ENCODE data around the gene TNRC6B. TPM values are rescaled to one million over a fixed set of nuclear protein-coding genes. Genes with fewer than 3 reads are reported as not detected.
A peak's percentile ranks its signal among the peaks of the same experiment; 100 is the strongest.

Gene TNRC6B
- total RNA-seq, 1 donor, result 26.4 TPM

DNA sequence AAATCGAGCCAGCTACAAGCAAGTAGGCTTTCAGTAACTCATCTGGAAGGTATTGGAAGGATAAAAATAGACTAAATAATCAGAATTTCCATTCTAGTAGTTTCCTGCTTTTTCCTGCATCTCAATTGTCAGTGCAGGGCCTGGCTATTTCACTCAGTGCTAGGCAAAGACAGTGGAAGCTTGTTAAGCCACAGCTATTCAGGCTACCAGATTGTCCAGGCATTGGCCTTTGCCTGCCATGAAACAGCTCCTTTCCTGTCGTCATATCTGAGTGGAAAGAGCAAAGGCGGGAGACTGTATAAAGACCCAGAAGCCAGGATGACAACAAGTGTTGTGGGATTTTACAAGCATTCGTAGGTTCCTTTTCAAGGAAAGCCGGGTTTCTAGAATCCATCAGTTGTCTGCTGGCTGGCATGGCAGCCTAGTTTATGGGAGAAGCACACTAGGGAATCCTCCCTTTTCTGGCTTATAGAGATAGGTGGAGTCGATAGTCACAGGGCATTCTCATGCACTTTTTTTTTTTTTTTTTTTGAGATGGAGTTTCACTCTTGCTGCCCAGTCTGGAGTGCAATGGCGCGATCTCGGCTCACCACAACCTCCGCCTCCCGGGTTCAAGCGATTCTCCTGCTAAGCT, 2.0 kb upstream of the TNRC6B start:
- Histone ChIP-seq H3K4me3 (ENCODE audit: insufficient read depth, low read length) (no peak overlapping the region), H3K27ac (ENCODE audit: low read depth, low read length) (no peak overlapping the region)

DNA sequence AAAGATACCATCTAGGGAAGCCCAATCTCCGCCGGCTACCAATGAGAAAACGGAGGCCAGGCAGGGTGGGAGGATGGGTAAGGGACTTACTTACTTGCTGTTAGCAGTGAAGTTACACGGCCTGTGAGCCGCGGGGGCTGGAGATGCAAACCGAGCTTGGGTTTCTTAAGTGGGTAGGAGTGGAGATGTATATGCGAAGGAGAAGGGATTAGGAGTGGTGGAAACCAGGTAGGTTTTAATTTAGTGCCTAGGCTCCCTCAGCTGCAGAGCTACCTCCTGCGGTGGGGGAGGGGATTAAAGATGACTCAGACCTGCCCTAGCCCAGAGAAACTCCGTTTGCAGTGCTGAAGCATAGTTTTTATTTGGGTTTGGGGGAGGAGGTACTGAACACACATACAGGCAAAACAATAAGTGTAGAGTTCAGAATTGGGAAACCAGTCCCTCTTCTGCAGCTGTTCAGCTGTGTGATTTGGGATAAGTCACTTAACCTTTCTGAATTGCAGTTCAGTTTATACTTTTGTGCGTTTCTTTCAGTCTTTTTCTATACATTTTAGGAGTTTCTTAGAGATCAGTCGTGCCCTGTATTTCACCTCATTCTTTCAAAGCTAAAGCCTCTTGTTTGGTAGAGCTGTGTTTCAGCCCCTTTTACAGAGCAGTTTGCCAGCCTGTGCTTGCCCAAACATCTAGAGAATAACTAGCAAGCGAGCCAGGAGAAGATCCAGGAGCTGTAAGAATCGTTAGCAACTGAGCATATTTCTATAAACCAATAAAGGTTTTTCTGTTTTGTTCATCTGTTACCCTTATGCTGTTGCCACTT, 596 bp upstream of the TNRC6B start:
- peaks cover 14% of the 10 kb centered on the region for H4K20me1 ChIP-seq (ENCODE audit: insufficient read depth, low read length)
- peak overlapping the region; percentile 91 for H3K27ac ChIP-seq (ENCODE audit: low read depth, low read length)
- H3K4me1 ChIP-seq (ENCODE audit: insufficient read depth, low read length), result peaks cover 32% of the 10 kb centered on the region
- peaks cover 43% of the 10 kb centered on the region for H3K79me2 ChIP-seq (ENCODE audit: insufficient read depth, low read length)
- TF ChIP-seq, protein P1, sequence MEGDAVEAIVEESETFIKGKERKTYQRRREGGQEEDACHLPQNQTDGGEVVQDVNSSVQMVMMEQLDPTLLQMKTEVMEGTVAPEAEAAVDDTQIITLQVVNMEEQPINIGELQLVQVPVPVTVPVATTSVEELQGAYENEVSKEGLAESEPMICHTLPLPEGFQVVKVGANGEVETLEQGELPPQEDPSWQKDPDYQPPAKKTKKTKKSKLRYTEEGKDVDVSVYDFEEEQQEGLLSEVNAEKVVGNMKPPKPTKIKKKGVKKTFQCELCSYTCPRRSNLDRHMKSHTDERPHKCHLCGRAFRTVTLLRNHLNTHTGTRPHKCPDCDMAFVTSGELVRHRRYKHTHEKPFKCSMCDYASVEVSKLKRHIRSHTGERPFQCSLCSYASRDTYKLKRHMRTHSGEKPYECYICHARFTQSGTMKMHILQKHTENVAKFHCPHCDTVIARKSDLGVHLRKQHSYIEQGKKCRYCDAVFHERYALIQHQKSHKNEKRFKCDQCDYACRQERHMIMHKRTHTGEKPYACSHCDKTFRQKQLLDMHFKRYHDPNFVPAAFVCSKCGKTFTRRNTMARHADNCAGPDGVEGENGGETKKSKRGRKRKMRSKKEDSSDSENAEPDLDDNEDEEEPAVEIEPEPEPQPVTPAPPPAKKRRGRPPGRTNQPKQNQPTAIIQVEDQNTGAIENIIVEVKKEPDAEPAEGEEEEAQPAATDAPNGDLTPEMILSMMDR (IDR thresholded peaks at IDR 0.05; ENCODE audit: extremely low read depth, low read depth, low read length), result no peak
- H3K4me3 ChIP-seq (ENCODE audit: insufficient read depth, low read length), result peak overlapping the region; percentile 81
- H3K27me3 ChIP-seq (ENCODE audit: insufficient read depth, low read length), result no peaks in the 10 kb centered on the region
- H2AFZ ChIP-seq (ENCODE audit: low read length), result peak overlapping the region; percentile 83
- DNase-seq (ENCODE audit: insufficient read length, low spot score, missing footprints), result peak; percentile 50
- H3K4me2 ChIP-seq (ENCODE audit: insufficient read depth, low read length), result peak overlapping the region; percentile 93
- H3K36me3 ChIP-seq (ENCODE audit: insufficient read depth, low read length), result no peaks in the 10 kb centered on the region
- H3K9me3 ChIP-seq (ENCODE audit: low read depth, low read length), result no peaks in the 10 kb centered on the region

More for the DNA sequence above, 2.0 kb upstream of the TNRC6B start:
- no peaks in the 10 kb centered on the region for H3K36me3 ChIP-seq (ENCODE audit: insufficient read depth, low read length)
- H3K27me3 ChIP-seq (ENCODE audit: insufficient read depth, low read length), result no peaks in the 10 kb centered on the region
- no peak for DNase-seq (ENCODE audit: insufficient read length, low spot score, missing footprints)
- TF ChIP-seq, protein P1 (IDR thresholded peaks at IDR 0.05; ENCODE audit: extremely low read depth, low read depth, low read length), result no peak
- peaks cover 29% of the 10 kb centered on the region for H3K79me2 ChIP-seq (ENCODE audit: insufficient read depth, low read length)
- H2AFZ ChIP-seq (ENCODE audit: low read length), result no peak overlapping the region
- peaks cover 10% of the 10 kb centered on the region for H4K20me1 ChIP-seq (ENCODE audit: insufficient read depth, low read length)
- no peak overlapping the region for H3K4me2 ChIP-seq (ENCODE audit: insufficient read depth, low read length)
- no peaks in the 10 kb centered on the region for H3K9me3 ChIP-seq (ENCODE audit: low read depth, low read length)
- peaks cover 31% of the 10 kb centered on the region for H3K4me1 ChIP-seq (ENCODE audit: insufficient read depth, low read length)

DNA sequence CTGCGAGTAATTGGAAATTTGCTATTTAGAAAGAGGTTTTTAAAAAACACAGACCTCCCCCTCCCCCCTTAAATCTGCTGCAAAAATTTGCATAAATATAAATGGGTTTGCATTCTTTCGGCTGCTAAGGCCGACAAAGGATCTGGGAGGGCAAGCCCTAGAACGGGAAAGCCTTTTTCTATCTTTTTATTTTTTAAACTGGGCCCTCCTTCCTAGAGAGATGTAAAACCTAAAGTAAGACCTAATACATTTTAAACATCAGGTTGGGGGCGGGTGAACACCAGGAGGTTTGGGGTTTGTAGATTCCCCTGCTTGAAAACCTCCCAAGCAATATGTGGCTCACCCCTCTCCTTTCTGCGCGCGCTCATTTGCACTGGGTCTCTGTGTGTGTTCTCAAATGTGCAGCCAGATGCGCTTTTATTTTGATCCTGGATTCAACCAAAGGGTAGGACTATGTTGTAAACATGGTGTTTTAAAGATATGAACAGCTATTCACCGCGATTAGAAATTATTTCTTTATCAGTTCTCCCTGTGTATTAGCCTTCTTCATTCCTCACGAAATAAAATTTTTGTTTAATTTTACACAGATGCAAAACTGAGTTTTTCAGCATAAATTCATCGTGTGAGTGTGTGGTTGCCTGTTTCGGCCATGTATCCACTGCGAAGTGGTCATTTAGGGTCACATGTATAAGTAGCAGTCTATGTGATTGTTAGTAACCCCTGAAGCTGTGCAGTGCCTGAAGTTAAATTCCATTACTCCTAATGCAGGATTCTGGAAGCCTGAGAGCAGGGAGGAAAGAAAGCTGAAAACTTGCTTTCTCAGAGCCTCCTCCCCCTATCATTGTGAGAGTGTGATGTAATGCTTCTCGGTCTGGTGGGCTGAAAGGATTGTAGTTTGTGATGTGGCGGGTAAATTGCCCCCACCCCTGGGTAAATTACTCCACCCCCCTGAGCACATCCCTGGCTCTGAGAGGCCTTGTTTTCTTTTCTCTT, 988 bp downstream of the TNRC6B start:
- Histone ChIP-seq H3K4me2 (ENCODE audit: insufficient read depth, low read length) (peak overlapping the region; percentile 93), H3K4me1 (ENCODE audit: insufficient read depth, low read length) (peaks cover 48% of the 10 kb centered on the region), H3K79me2 (ENCODE audit: insufficient read depth, low read length) (peaks cover 58% of the 10 kb centered on the region), H4K20me1 (ENCODE audit: insufficient read depth, low read length) (peaks cover 25% of the 10 kb centered on the region), H3K9me3 (ENCODE audit: low read depth, low read length) (no peaks in the 10 kb centered on the region), H3K4me3 (ENCODE audit: insufficient read depth, low read length) (peak overlapping the region; percentile 81), H2AFZ (ENCODE audit: low read length) (peak overlapping the region; percentile 76), H3K27me3 (ENCODE audit: insufficient read depth, low read length) (no peaks in the 10 kb centered on the region), H3K36me3 (ENCODE audit: insufficient read depth, low read length) (no peaks in the 10 kb centered on the region), H3K27ac (ENCODE audit: low read depth, low read length) (peak overlapping the region; percentile 91)
- no peak for DNase-seq (ENCODE audit: insufficient read length, low spot score, missing footprints)
- TF ChIP-seq, protein P1 (IDR thresholded peaks at IDR 0.05; ENCODE audit: extremely low read depth, low read depth, low read length), result no peak
